ENCODE data around the gene CLC. TPM values are rescaled to one million over a fixed set of nuclear protein-coding genes. Genes with fewer than 3 reads are reported as not detected.

CLC gene
- total and polyA plus RNA-seq, 3 donors from 2014 or later, result 0.61 TPM; not detected in 2

- WGBS, 2 donors, result 80 to 87% methylated on average over 5 of the region's 5 CpGs
- intact Hi-C loops (cut with DNase I; ENCODE audit: low total_unique reads), result no loop called here
Observed at GRCh38 chr19:39684267-39684666, 53.6 kb downstream of the CLC start.

GRCh38 chr19:39681416-39681815, 56.4 kb downstream of the CLC start:
- TF ChIP-seq POLR2A (IDR thresholded peaks at IDR 0.05) (no peak), CTCF (IDR thresholded peaks at IDR 0.05) (no peak)
- Histone ChIP-seq H3K4me1 (peaks cover 3% of the 10 kb centered on the region), H3K36me3 (ENCODE audit: low read depth, missing control alignments) (no peaks in the 10 kb centered on the region), H3K27ac (no peak overlapping the region), H3K27me3 (no peaks in the 10 kb centered on the region), H3K9me3 (no peaks in the 10 kb centered on the region), H3K4me3 (no peak overlapping the region)
- DNase-seq, result no peak
- 71 to 87% methylated on average over 4 to 5 of the region's 5 CpGs for WGBS, 2 donors
- intact Hi-C loops (cut with DNase I; ENCODE audit: low total_unique reads), result no loop called here

More at GRCh38 chr19:39684267-39684666, 53.6 kb downstream of the CLC start:
- no peak for DNase-seq
- H3K4me1 ChIP-seq, result no peaks in the 10 kb centered on the region
- TF ChIP-seq POLR2A (IDR thresholded peaks at IDR 0.05), result no peak
- no peak for TF ChIP-seq CTCF (IDR thresholded peaks at IDR 0.05)
- H3K27me3 ChIP-seq, result no peaks in the 10 kb centered on the region
- no peaks in the 10 kb centered on the region for H3K36me3 ChIP-seq (ENCODE audit: low read depth, missing control alignments)
- H3K27ac ChIP-seq, result no peak overlapping the region
- H3K4me3 ChIP-seq, result no peak overlapping the region
- H3K9me3 ChIP-seq, result no peaks in the 10 kb centered on the region

Small RNAs within 50 kb of the gene (small RNA-seq; reads per million reads assigned to genes)
- 0 reads per million in 2 donors for gene RPS29P27

Other genes with a start within 250 kb of the CLC start
- 1 to 10 TPM; 4.5 to 6.5 TPM for gene DLL3, start 239.1 kb downstream of the CLC start, total RNA-seq
- gene DLL3, start 239.1 kb downstream of the CLC start, polyA plus RNA-seq (ENCODE audit: insufficient read depth, low read depth, low replicate concordance), result 1.6 TPM
- gene SELENOV, start 222.9 kb downstream of the CLC start, total RNA-seq, result 10 to 100 TPM in 1 of 2 donors, 1 to 10 TPM in 1; 2.5 to 10.8 TPM
- 19.7 TPM for gene SELENOV, start 222.9 kb downstream of the CLC start, polyA plus RNA-seq (ENCODE audit: insufficient read depth, low read depth, low replicate concordance)
- gene EID2B, start 205.2 kb downstream of the CLC start, total RNA-seq, result 10 to 100 TPM in 1 of 2 donors, 1 to 10 TPM in 1; 9.2 to 12.2 TPM
- 6.6 TPM for gene EID2B, start 205.2 kb downstream of the CLC start, polyA plus RNA-seq (ENCODE audit: insufficient read depth, low read depth, low replicate concordance)
- 10 to 100 TPM; 23.9 to 26.7 TPM for gene EID2, start 197.9 kb downstream of the CLC start, total RNA-seq
- gene EID2, start 197.9 kb downstream of the CLC start, polyA plus RNA-seq (ENCODE audit: insufficient read depth, low read depth, low replicate concordance), result 15.0 TPM
- gene LGALS13, start 135.5 kb downstream of the CLC start, total RNA-seq, result not detected
- gene LGALS13, start 135.5 kb downstream of the CLC start, polyA plus RNA-seq (ENCODE audit: insufficient read depth, low read depth, low replicate concordance), result not detected
- not detected for gene LGALS16, start 82.1 kb downstream of the CLC start, total RNA-seq
- gene LGALS16, start 82.1 kb downstream of the CLC start, polyA plus RNA-seq (ENCODE audit: insufficient read depth, low read depth, low replicate concordance), result not detected
- not detected for gene LGALS14, start 33.5 kb downstream of the CLC start, total RNA-seq
- gene LGALS14, start 33.5 kb downstream of the CLC start, polyA plus RNA-seq (ENCODE audit: insufficient read depth, low read depth, low replicate concordance), result not detected
- not detected for gene LEUTX, start 40.8 kb upstream of the CLC start, total RNA-seq
- not detected for gene LEUTX, start 40.8 kb upstream of the CLC start, polyA plus RNA-seq (ENCODE audit: insufficient read depth, low read depth, low replicate concordance)
- 100 to 1,000 TPM in 1 of 2 donors, 10 to 100 TPM in 1; 90.8 to 127 TPM for gene DYRK1B, start 96.1 kb upstream of the CLC start, total RNA-seq
- gene DYRK1B, start 96.1 kb upstream of the CLC start, polyA plus RNA-seq (ENCODE audit: insufficient read depth, low read depth, low replicate concordance), result 124 TPM
- gene FBL, start 108.3 kb upstream of the CLC start, total RNA-seq, result 100 to 1,000 TPM; 236 to 301 TPM
- gene FBL, start 108.3 kb upstream of the CLC start, polyA plus RNA-seq (ENCODE audit: insufficient read depth, low read depth, low replicate concordance), result 303 TPM
- 10 to 100 TPM; 15.9 to 18.8 TPM for gene FCGBP, start 196.6 kb upstream of the CLC start, total RNA-seq
- gene FCGBP, start 196.6 kb upstream of the CLC start, polyA plus RNA-seq (ENCODE audit: insufficient read depth, low read depth, low replicate concordance), result 6.7 TPM
- gene PSMC4, start 233.1 kb upstream of the CLC start, total RNA-seq, result 10 to 100 TPM; 73.0 to 77.9 TPM
- gene PSMC4, start 233.1 kb upstream of the CLC start, polyA plus RNA-seq (ENCODE audit: insufficient read depth, low read depth, low replicate concordance), result 114 TPM